SK-N-SH (cell line): ENCODE results near the gene NFRKB. TPM values are rescaled to one million over a fixed set of nuclear protein-coding genes. Genes with fewer than 3 reads are reported as not detected.

Source experiments
- CTCF ChIA-PET: fragments of 300-600, 350-600 bp; formaldehyde crosslinking; extraction: SDS; loops from one replicate; lab custom pipeline; 2021; lab: Yijun Ruan, JAX
- POLR2A ChIA-PET: fragments of 350-600 bp; sonication (Branson Sonifier 250); formaldehyde crosslinking; extraction: SDS; loops from one replicate; lab custom pipeline; 2020; ENCODE audit warnings: antibody characterized with exemption, inconsistent platforms; lab: Yijun Ruan, JAX
- DNase-seq: peaks from one replicate; pipeline ENCODE4 v3.0.0; 2012
- H2AFZ ChIP-seq: fragments of 200-600 bp; sonication (generic); 2 replicates; pipeline ENCODE4 v1.8.1; 2016; ENCODE audit warnings: antibody characterized with exemption, mild to moderate bottlenecking, low read depth
- H3F3A ChIP-seq: fragments of 200-600 bp; sonication (generic); replicated peaks from 2 replicates; pipeline ENCODE3; 2016; ENCODE audit warnings: antibody characterized with exemption, mild to moderate bottlenecking; ENCODE audit not compliant: insufficient read depth
- H3K27ac ChIP-seq, 2 experiments: fragments of 200-500 bp in 1 of 2; fragments of 200-600 bp in 1 of 2; sonication (Bioruptor generic) in 1 of 2; sonication (generic), shearing (Covaris generic) in 1 of 2; 2 replicates each; pipeline versions ENCODE4 v1.5.1 to v1.6.1; 2014 to 2016; ENCODE audit warnings: low read depth in 2 of 2, inconsistent platforms in 1 of 2, low read length in 1 of 2, mild to moderate bottlenecking in 1 of 2, mixed read lengths in 1 of 2
- H3K27me3 ChIP-seq: fragments of 200-600 bp; sonication (generic), shearing (Covaris generic); 2 replicates; pipeline ENCODE4 v1.6.1; 2016; ENCODE audit warnings: mixed run types; ENCODE audit not compliant: insufficient read depth
- H3K36me3 ChIP-seq, 2 experiments: fragments of 200-500 bp in 1 of 2; fragments of 200-600 bp in 1 of 2; sonication (Bioruptor generic) in 1 of 2; sonication (generic) in 1 of 2; replicated peaks in 1 of 2; 2 replicates each; pipeline versions ENCODE3 to v1.5.1; 2014 to 2016; ENCODE audit warnings: low read length in 1 of 2, mild to moderate bottlenecking in 1 of 2; ENCODE audit not compliant: insufficient read depth in 2 of 2, control insufficient read depth in 1 of 2
- H3K4me1 ChIP-seq, 2 experiments: fragments of 200-500 bp in 1 of 2; fragments of 200-600 bp in 1 of 2; sonication (Bioruptor generic) in 1 of 2; sonication (generic), shearing (Covaris generic) in 1 of 2; 2 replicates each; pipeline versions ENCODE4 v1.5.1 to v1.6.1; 2014 to 2016; ENCODE audit warnings: low read depth in 1 of 2, low read length in 1 of 2, mixed run types in 1 of 2; ENCODE audit not compliant: insufficient read depth in 2 of 2, control insufficient read depth in 1 of 2
- H3K4me2 ChIP-seq: fragments of 200-600 bp; sonication (generic), shearing (Covaris generic); 2 replicates; pipeline ENCODE4 v1.6.1; 2017; ENCODE audit warnings: mixed run types
- H3K4me3 ChIP-seq, 2 experiments: fragments of 200-500 bp in 1 of 2; fragments of 200-600 bp in 1 of 2; sonication (Bioruptor generic) in 1 of 2; sonication (generic), shearing (Covaris generic) in 1 of 2; 2 replicates each; pipeline versions ENCODE4 v1.5.1 to v1.8.1; 2014 to 2016; ENCODE audit warnings: low read depth in 2 of 2, inconsistent platforms in 1 of 2, low read length in 1 of 2, mild to moderate bottlenecking in 1 of 2, mixed read lengths in 1 of 2, moderate library complexity in 1 of 2
- H3K79me2 ChIP-seq: fragments of 200-600 bp; sonication (generic); 2 replicates; pipeline ENCODE4 v1.8.1; 2017; ENCODE audit warnings: mild to moderate bottlenecking; ENCODE audit not compliant: insufficient read depth
- H3K9ac ChIP-seq: fragments of 200-600 bp; sonication (generic); 2 replicates; pipeline ENCODE4 v1.6.1; 2017; ENCODE audit warnings: mixed run types
- H3K9me2 ChIP-seq: fragments of 200-600 bp; sonication (generic); 2 replicates; pipeline ENCODE4 v1.6.1; 2017; ENCODE audit warnings: mixed run types
- H3K9me3 ChIP-seq: fragments of 200-600 bp; sonication (generic); 2 replicates; pipeline ENCODE4 v1.6.1; 2017; ENCODE audit warnings: mixed run types, mild to moderate bottlenecking, moderate library complexity
- H4K20me1 ChIP-seq: fragments of 200-600 bp; sonication (generic); 2 replicates; pipeline ENCODE4 v1.6.1; 2017; ENCODE audit warnings: mild to moderate bottlenecking, mixed run types; ENCODE audit not compliant: insufficient read depth
- CTCF ChIP-seq: fragments of 200-600 bp; sonication (generic); IDR thresholded peaks from 2 replicates; pipeline ENCODE4 v1.6.1; 2017; ENCODE audit warnings: antibody characterized with exemption, mild to moderate bottlenecking, moderate library complexity
- EZH2phosphoT487 ChIP-seq: fragments of 200-600 bp; sonication (generic); IDR thresholded peaks from 2 replicates; pipeline ENCODE4 v1.6.1; 2017; ENCODE audit warnings: low read depth, mixed run types, mild to moderate bottlenecking, antibody characterized with exemption, moderate library complexity, borderline replicate concordance
- FOSL2 ChIP-seq: IDR thresholded peaks from 2 replicates; pipeline ENCODE4 v1.4.0; 2012; ENCODE audit warnings: low read depth, mild to moderate bottlenecking, moderate library complexity, borderline replicate concordance
- FOXJ3 ChIP-seq: sonication (generic); formaldehyde crosslinking; IDR thresholded peaks from 2 replicates; pipeline ENCODE4 v1.5.1; 2020; ENCODE audit warnings: mild to moderate bottlenecking, missing genetic modification reagents
- GABPA ChIP-seq: IDR thresholded peaks from 2 replicates; pipeline ENCODE4 v1.4.0; 2012; ENCODE audit warnings: low read depth, mild to moderate bottlenecking
- GATA2 ChIP-seq: sonication (generic); formaldehyde crosslinking; IDR thresholded peaks from 2 replicates; pipeline ENCODE4 v1.5.0; 2020; ENCODE audit warnings: mild to moderate bottlenecking, missing genetic modification reagents
- JUND ChIP-seq: IDR thresholded peaks from 2 replicates; pipeline ENCODE4 v1.4.0; 2012
- MAX ChIP-seq: IDR thresholded peaks from 2 replicates; pipeline ENCODE4 v1.4.0; 2012; ENCODE audit warnings: low read depth
- MEF2A ChIP-seq: IDR thresholded peaks from 2 replicates; pipeline ENCODE4 v1.4.0; 2012; ENCODE audit warnings: low read depth, borderline replicate concordance
- MXI1 ChIP-seq: IDR thresholded peaks from 2 replicates; pipeline ENCODE4 v1.6.1; 2012; ENCODE audit warnings: mild to moderate bottlenecking, low read depth, low read length, improper control_type of control experiment
- RAD21 ChIP-seq: IDR thresholded peaks from 2 replicates; pipeline ENCODE4 v1.6.1; 2012; ENCODE audit warnings: mild to moderate bottlenecking, low read length
- RCOR1 ChIP-seq: fragments of 150-350 bp; IDR thresholded peaks from 2 replicates; pipeline ENCODE4 v1.6.1; 2017; ENCODE audit warnings: antibody characterized with exemption, low read length
- REST ChIP-seq: IDR thresholded peaks from 2 replicates; pipeline ENCODE4 v1.6.1; 2012; ENCODE audit warnings: mild to moderate bottlenecking, low read depth, low read length, moderate library complexity
- RFX5 ChIP-seq: IDR thresholded peaks from 2 replicates; pipeline ENCODE4 v1.6.1; 2012; ENCODE audit warnings: mild to moderate bottlenecking, improper control_type of control experiment, low read length
- RXRA ChIP-seq: IDR thresholded peaks from 2 replicates; pipeline ENCODE4 v1.4.0; 2012; ENCODE audit warnings: low read depth, mild to moderate bottlenecking, borderline replicate concordance
- SIN3A ChIP-seq: IDR thresholded peaks from 2 replicates; pipeline ENCODE4 v1.6.1; 2012; ENCODE audit warnings: low read depth, mild to moderate bottlenecking, low read length, moderate library complexity, borderline replicate concordance
- SMC3 ChIP-seq: IDR thresholded peaks from 2 replicates; pipeline ENCODE4 v1.6.1; 2012; ENCODE audit warnings: low read depth, low read length, improper control_type of control experiment
- TAF1 ChIP-seq: IDR thresholded peaks from 2 replicates; pipeline ENCODE4 v1.6.1; 2012; ENCODE audit warnings: low read depth, mild to moderate bottlenecking, low read length, moderate library complexity, borderline replicate concordance
- USF2 ChIP-seq: fragments of 150-350 bp; IDR thresholded peaks from 2 replicates; pipeline ENCODE4 v1.6.1; 2017; ENCODE audit warnings: antibody characterized with exemption, low read length, low read depth, borderline replicate concordance
- WGBS: methylation state at CpG from one replicate; pipeline ENCODE4 v1.1.6; 2017; ENCODE audit warnings: low lambda C conversion rate; 5-methylcytosine and 5-hydroxymethylcytosine counted together
- polyA plus RNA-seq, 3 experiments: library from polyadenylated mRNA; depleted of rRNA; stranded (reverse); fragments of >200 nt; gene quantifications; 2 replicates each; pipeline ENCODE4 v1.2.3, GENCODE V29; 2012

The NFRKB gene
- polyA plus RNA-seq, 1 of the 3 experiments (the other 2 are of a cell fraction), result 13.5 TPM

DNA sequence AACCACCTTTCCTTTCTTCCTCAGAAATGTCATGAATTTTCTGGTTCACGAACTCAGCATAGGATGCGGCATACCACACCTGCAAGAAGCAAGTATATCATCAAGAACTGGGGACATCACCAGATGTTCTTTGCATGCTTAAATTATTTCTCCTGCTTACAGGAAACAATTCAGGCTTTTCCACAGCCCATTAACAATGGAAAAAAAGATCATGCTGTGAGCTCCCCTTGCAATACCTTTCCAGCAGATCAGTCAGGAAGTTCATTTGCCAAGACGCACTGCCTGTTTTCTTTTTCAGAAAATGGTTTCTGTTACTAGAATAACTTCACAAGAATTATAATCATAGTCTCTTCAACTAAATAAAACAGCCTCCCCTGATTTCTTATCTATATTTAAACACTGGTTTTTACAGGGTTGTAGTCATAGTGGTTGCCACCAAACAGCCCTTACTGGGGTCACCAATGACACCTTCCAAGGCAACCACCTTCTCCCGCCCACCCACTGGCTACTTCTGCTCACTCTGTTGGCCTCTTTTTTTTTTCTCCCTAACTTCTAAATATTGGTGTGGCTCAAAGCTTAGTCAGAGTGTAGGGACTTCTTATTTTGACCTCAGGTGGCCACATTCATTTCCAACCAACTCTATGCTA is 42.3 kb upstream of the NFRKB start:
- no peak overlapping the region for H3K27ac ChIP-seq
- H3K9me2 ChIP-seq, result no peaks in the 10 kb centered on the region
- H4K20me1 ChIP-seq, result no peaks in the 10 kb centered on the region
- H3K4me3 ChIP-seq, result no peak overlapping the region
- no peak for DNase-seq
- TF ChIP-seq MXI1 (no peak), GABPA (no peak), MAX (no peak)
- no peak overlapping the region for H2AFZ ChIP-seq
- H3F3A ChIP-seq, result no peaks in the 10 kb centered on the region
- H3K9ac ChIP-seq, result no peak overlapping the region
- no peak overlapping the region for H3K4me2 ChIP-seq
- POLR2A ChIA-PET, result no interaction called here
- peaks cover 0 to 9% of the 10 kb centered on the region in 2 experiments; a peak in 2 of 4 replicates for H3K4me1 ChIP-seq
- no peaks in the 10 kb centered on the region for H3K79me2 ChIP-seq
- no peaks in the 10 kb centered on the region for H3K9me3 ChIP-seq
- peaks cover 0 to 7% of the 10 kb centered on the region in 2 experiments for H3K36me3 ChIP-seq
- CTCF ChIA-PET, result interaction anchor here (1.0 kb wide), 1 partner anchor 194 kb away, joined by 4 read pairs; no protein-coding TSS in a partner anchor
- WGBS, result 96% methylated on average over 4 of the region's 4 CpGs
- H3K27me3 ChIP-seq, result no peaks in the 10 kb centered on the region

DNA sequence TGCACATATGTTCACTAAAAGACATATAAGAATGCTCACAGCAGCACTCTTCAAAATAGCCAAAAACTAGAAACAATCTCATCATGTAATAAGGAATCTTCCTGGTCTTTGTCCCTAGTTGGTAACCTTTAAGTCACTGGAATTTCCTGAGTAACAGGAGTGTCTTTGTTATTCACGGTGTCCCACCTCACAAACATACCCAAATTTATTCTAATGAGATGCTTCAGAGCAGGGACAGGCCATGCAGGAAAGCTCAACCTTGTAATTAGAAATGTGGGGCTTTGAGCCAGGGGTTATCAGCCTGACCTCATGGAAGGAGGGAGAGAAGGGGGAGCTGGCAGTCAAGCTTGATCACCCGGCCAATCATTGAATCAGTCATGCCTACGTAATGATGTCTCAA is 40.3 kb upstream of the NFRKB start:
- no peak for DNase-seq

More for the DNA sequence above, 40.3 kb upstream of the NFRKB start:
- Histone ChIP-seq H3K36me3 (peaks cover 3 to 4% of the 10 kb centered on the region in 2 experiments), H3K27me3 (no peaks in the 10 kb centered on the region), H4K20me1 (no peaks in the 10 kb centered on the region), H3K4me1 (peaks cover 0 to 7% of the 10 kb centered on the region in 2 experiments; a peak in 2 of 4 replicates), H3K4me3 (no peak overlapping the region), H3K27ac (no peak overlapping the region), H3K9me3 (no peaks in the 10 kb centered on the region), H2AFZ (no peak overlapping the region), H3K9ac (no peak overlapping the region), H3K9me2 (no peaks in the 10 kb centered on the region), H3F3A (no peaks in the 10 kb centered on the region), H3K79me2 (no peaks in the 10 kb centered on the region), H3K4me2 (no peak overlapping the region)
- CTCF ChIA-PET, result interaction anchor here (1.2 to 2.3 kb wide), 4 partner anchors 8 to 196 kb away, joined by 3 to 6 read pairs (median 4); no protein-coding TSS in a partner anchor
- WGBS, result 95% methylated on average over 3 of the region's 3 CpGs
- no peak for TF ChIP-seq USF2
- no peak for TF ChIP-seq REST
- TF ChIP-seq FOXJ3 (CRISPR knock-in tag), result no peak
- no peak for TF ChIP-seq GATA2 (CRISPR knock-in tag)
- TF ChIP-seq RFX5, result no peak
- no peak for TF ChIP-seq JUND
- no peak for TF ChIP-seq RXRA
- no peak for TF ChIP-seq CTCF
- TF ChIP-seq EZH2phosphoT487, result no peak
- TF ChIP-seq TAF1, result no peak
- no peak for TF ChIP-seq MEF2A
- TF ChIP-seq RCOR1, result no peak
- TF ChIP-seq SMC3, result no peak
- no peak for TF ChIP-seq RAD21
- TF ChIP-seq FOSL2, result no peak
- no peak for TF ChIP-seq SIN3A
- POLR2A ChIA-PET, result no interaction called here
